Measurements from ENCODE around the gene TADA2A. TPM values are rescaled to one million over a fixed set of nuclear protein-coding genes. Genes with fewer than 3 reads are reported as not detected.

TADA2A gene
- polyA plus RNA-seq, 1 donor (not counting 4 experiments of a cell fraction or from before 2014, with no cell fraction given), result 13.8 TPM

DNA sequence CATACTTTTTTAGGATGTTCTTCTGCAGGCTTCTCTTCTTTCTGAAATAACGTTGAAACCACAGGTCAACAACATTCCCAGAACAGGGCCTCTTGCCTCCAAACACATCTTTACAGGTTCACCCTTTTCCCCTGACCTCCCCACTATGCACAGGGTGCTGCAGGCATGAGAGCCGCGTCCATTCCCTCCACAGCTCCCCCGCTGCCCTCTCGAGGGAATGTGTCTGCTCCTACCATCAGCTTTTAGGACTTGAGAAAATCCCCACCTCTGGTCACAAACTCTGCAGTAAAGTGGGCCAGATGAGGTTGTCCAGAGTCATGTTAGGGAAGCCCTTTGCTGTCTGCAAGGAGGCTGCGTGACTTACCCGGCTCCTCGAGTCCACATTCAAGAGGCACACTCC is 113.5 kb downstream of the TADA2A start:
- H3K9me1 ChIP-seq (ENCODE audit: control insufficient read depth, extremely low read depth, insufficient read depth, low read length), result no peaks in the 10 kb centered on the region
- no peak overlapping the region for H3K4me3 ChIP-seq (ENCODE audit: control insufficient read depth in 2 of 3, extremely low read depth in 1 of 3, insufficient read depth in 2 of 3, low read depth in 1 of 3, low read length in 3 of 3)
- DNase-seq (ENCODE audit: low read depth, low spot score), result no peak
- H3K9me3 ChIP-seq (ENCODE audit: control insufficient read depth, low read depth, low read length), result no peaks in the 10 kb centered on the region
- no peak overlapping the region for H2AFZ ChIP-seq (ENCODE audit: control insufficient read depth, low read length)
- no peaks in the 10 kb centered on the region for H3K79me2 ChIP-seq (ENCODE audit: control insufficient read depth, insufficient read depth, low read length)
- TF ChIP-seq EZH2 (IDR thresholded peaks at IDR 0.05; ENCODE audit: low read length) (no peak), CTCF (optimal IDR thresholded peaks at IDR 0.05 in 1 of 3, IDR thresholded peaks at IDR 0.05 in 1 of 3, conservative IDR thresholded peaks at IDR 0.05 in 1 of 3; ENCODE audit: extremely low read depth in 1 of 3, insufficient read depth in 2 of 3, low read length in 3 of 3) (no peak)
- no peak overlapping the region for H3K27ac ChIP-seq (ENCODE audit: control insufficient read depth, insufficient read depth, low read length)
- H3K27me3 ChIP-seq (ENCODE audit: control insufficient read depth, extremely low read depth, insufficient read depth, low read length), result no peaks in the 10 kb centered on the region
- peaks cover 3 to 9% of the 10 kb centered on the region in 2 experiments for H3K36me3 ChIP-seq (ENCODE audit: control insufficient read depth in 2 of 2, extremely low read depth in 1 of 2, insufficient read depth in 2 of 2, low read length in 2 of 2)
- dilution Hi-C loops (cut with MboI; ENCODE audit: extremely low pct_ligation_motif_present, low sequenced_read_pairs), result no loop called here
- no peak overlapping the region for H3K4me2 ChIP-seq (ENCODE audit: control insufficient read depth, extremely low read depth, insufficient read depth, low read depth, low read length)
- H3K4me1 ChIP-seq (ENCODE audit: control insufficient read depth, extremely low read depth, insufficient read depth, low read length), result peaks cover 5% of the 10 kb centered on the region
- no peak for FAIRE-seq
- H4K20me1 ChIP-seq (ENCODE audit: control insufficient read depth, extremely low read depth, insufficient read depth, low read length), result no peaks in the 10 kb centered on the region
- no peak overlapping the region for H3K9ac ChIP-seq (ENCODE audit: control insufficient read depth, extremely low read depth, insufficient read depth, low read length)

DNA sequence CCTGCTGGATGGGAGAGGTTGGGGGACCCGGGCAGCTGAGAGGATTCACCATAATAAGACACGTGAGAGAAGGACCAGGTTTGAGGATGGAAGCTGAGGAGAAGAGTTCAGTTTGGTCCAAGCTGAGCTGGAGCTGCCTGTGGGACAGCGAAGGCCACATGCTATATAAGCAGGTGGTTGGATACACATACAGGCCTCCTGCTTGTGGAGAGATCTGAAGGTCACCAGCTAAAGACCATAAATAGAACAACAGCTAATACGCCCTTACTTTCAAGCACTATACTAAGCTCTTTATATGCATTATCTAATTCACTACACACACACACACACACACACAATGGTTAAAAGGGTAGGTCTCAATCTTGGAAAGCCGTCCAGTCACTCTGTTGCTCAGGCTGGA is 115.1 kb downstream of the TADA2A start:
- Histone ChIP-seq H3K4me1 (ENCODE audit: control insufficient read depth, extremely low read depth, insufficient read depth, low read length) (no peaks in the 10 kb centered on the region), H3K36me3 (ENCODE audit: control insufficient read depth in 2 of 2, extremely low read depth in 1 of 2, insufficient read depth in 2 of 2, low read length in 2 of 2) (peaks cover 3 to 6% of the 10 kb centered on the region in 2 experiments), H4K20me1 (ENCODE audit: control insufficient read depth, extremely low read depth, insufficient read depth, low read length) (no peaks in the 10 kb centered on the region), H3K4me3 (ENCODE audit: control insufficient read depth in 2 of 3, extremely low read depth in 1 of 3, insufficient read depth in 2 of 3, low read depth in 1 of 3, low read length in 3 of 3) (no peak overlapping the region), H2AFZ (ENCODE audit: control insufficient read depth, low read length) (no peak overlapping the region), H3K4me2 (ENCODE audit: control insufficient read depth, extremely low read depth, insufficient read depth, low read depth, low read length) (no peak overlapping the region), H3K9me3 (ENCODE audit: control insufficient read depth, low read depth, low read length) (no peaks in the 10 kb centered on the region), H3K9me1 (ENCODE audit: control insufficient read depth, extremely low read depth, insufficient read depth, low read length) (no peaks in the 10 kb centered on the region), H3K79me2 (ENCODE audit: control insufficient read depth, insufficient read depth, low read length) (no peaks in the 10 kb centered on the region), H3K9ac (ENCODE audit: control insufficient read depth, extremely low read depth, insufficient read depth, low read length) (no peak overlapping the region), H3K27ac (ENCODE audit: control insufficient read depth, insufficient read depth, low read length) (no peak overlapping the region), H3K27me3 (ENCODE audit: control insufficient read depth, extremely low read depth, insufficient read depth, low read length) (no peaks in the 10 kb centered on the region)
- no peak for DNase-seq (ENCODE audit: low read depth, low spot score)
- TF ChIP-seq CTCF (optimal IDR thresholded peaks at IDR 0.05 in 1 of 3, IDR thresholded peaks at IDR 0.05 in 1 of 3, conservative IDR thresholded peaks at IDR 0.05 in 1 of 3; ENCODE audit: extremely low read depth in 1 of 3, insufficient read depth in 2 of 3, low read length in 3 of 3) (no peak), EZH2 (IDR thresholded peaks at IDR 0.05; ENCODE audit: low read length) (no peak)
- dilution Hi-C loops (cut with MboI; ENCODE audit: extremely low pct_ligation_motif_present, low sequenced_read_pairs), result no loop called here
- FAIRE-seq, result no peak

Data from keratinocyte (primary cell).